Measurements from ENCODE around the gene FANCB. TPM values are rescaled to one million over a fixed set of nuclear protein-coding genes. Genes with fewer than 3 reads are reported as not detected.

The FANCB gene
- total RNA-seq, 1 experiment from 2014 or later: 12.1 TPM

DNA sequence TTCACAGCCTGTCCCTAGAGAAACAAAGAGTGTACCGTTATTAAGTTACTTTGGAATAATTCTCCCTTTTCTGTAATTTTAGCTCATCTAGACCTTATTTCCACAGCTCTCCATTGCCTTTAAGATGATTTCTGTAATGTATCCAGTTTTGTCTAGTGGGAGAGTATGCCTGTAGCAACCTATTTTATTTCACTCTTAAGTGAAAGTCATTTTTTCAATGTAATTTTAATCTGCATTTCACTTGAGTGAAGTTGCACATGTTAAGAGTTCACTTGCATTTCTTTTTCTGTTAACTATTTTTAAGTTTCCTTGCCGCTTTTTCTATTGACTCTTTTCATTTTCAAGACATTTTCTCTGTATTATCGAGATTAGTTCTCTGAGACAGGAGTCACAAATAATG is 46.5 kb downstream of the FANCB start:
- Mint-ChIP-seq H3K4me3 (no peak overlapping the region), H3K9me3 (peaks cover 57 to 72% of the 10 kb centered on the region in 2 experiments), H3K27me3 (ENCODE audit: low read depth) (no peaks in the 10 kb centered on the region), H3K36me3 (ENCODE audit: insufficient read depth in 1 of 3, low read depth in 3 of 3) (peaks cover 9 to 18% (median 12%) of the 10 kb centered on the region in 3 experiments; a peak in 6 of 7 replicates), H3K4me1 (no peaks in the 10 kb centered on the region), H3K27ac (no peak overlapping the region)
- H3K4me1 ChIP-seq (ENCODE audit: insufficient read depth, low read length): no peaks in the 10 kb centered on the region
- H3K79me1 ChIP-seq (ENCODE audit: insufficient read depth, low read depth, low read length, poor library complexity, severe bottlenecking): no peaks in the 10 kb centered on the region
- no peaks in the 10 kb centered on the region for H4K20me1 ChIP-seq (ENCODE audit: control insufficient read depth, insufficient read depth, insufficient read length)
- H3K23ac ChIP-seq (ENCODE audit: insufficient read length, low read depth, low read length): no peak overlapping the region
- no peak overlapping the region for H3K27ac ChIP-seq (ENCODE audit: insufficient read length, low read depth, low read length)
- no peak overlapping the region for H4K91ac ChIP-seq (ENCODE audit: insufficient read length, low read depth, low read length)
- H3K27me3 ChIP-seq (ENCODE audit: insufficient read depth, low read length): no peaks in the 10 kb centered on the region
- DNase-seq: no peak
- no peak overlapping the region for H3K18ac ChIP-seq (ENCODE audit: insufficient read length, low read depth, low read length)
- H2BK20ac ChIP-seq (ENCODE audit: low read depth, low read length, poor library complexity, severe bottlenecking): no peak overlapping the region
- H3K4ac ChIP-seq (ENCODE audit: low read depth, low read length): no peak overlapping the region
- no peak overlapping the region for H3T11ph ChIP-seq (ENCODE audit: low read length)
- no peak overlapping the region for H2AFZ ChIP-seq (ENCODE audit: low read length)
- H3K14ac ChIP-seq (ENCODE audit: insufficient read depth, low read length): no peak overlapping the region
- no peaks in the 10 kb centered on the region for H3K79me2 ChIP-seq (ENCODE audit: insufficient read depth, low read length)
- peaks cover 16% of the 10 kb centered on the region for H3K9me3 ChIP-seq (ENCODE audit: control insufficient read depth, low read depth, low read length)
- no peak overlapping the region for H4K5ac ChIP-seq (ENCODE audit: insufficient read length, low read depth, low read length)
- H2BK15ac ChIP-seq (ENCODE audit: low read depth, low read length): no peak overlapping the region
- H3K23me2 ChIP-seq (ENCODE audit: insufficient read length, low read depth, low read length, poor library complexity, severe bottlenecking): no peaks in the 10 kb centered on the region
- no peak overlapping the region for H3K4me2 ChIP-seq (ENCODE audit: insufficient read depth, insufficient read length, low read length)
- H2AK5ac ChIP-seq (ENCODE audit: insufficient read length, low read length): no peak overlapping the region
- H3K56ac ChIP-seq (ENCODE audit: insufficient read length, low read depth, low read length): no peak overlapping the region
- TF ChIP-seq, protein P1, sequence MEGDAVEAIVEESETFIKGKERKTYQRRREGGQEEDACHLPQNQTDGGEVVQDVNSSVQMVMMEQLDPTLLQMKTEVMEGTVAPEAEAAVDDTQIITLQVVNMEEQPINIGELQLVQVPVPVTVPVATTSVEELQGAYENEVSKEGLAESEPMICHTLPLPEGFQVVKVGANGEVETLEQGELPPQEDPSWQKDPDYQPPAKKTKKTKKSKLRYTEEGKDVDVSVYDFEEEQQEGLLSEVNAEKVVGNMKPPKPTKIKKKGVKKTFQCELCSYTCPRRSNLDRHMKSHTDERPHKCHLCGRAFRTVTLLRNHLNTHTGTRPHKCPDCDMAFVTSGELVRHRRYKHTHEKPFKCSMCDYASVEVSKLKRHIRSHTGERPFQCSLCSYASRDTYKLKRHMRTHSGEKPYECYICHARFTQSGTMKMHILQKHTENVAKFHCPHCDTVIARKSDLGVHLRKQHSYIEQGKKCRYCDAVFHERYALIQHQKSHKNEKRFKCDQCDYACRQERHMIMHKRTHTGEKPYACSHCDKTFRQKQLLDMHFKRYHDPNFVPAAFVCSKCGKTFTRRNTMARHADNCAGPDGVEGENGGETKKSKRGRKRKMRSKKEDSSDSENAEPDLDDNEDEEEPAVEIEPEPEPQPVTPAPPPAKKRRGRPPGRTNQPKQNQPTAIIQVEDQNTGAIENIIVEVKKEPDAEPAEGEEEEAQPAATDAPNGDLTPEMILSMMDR (conservative IDR thresholded peaks at IDR 0.05): no peak
- no peak overlapping the region for H2BK5ac ChIP-seq (ENCODE audit: insufficient read length, low read length)
- no peak overlapping the region for H3K9ac ChIP-seq (ENCODE audit: extremely low read depth, insufficient read length, low read length)
- no peak overlapping the region for H4K8ac ChIP-seq (replicated peaks; ENCODE audit: insufficient read length, low read depth, low read length)
- H2BK120ac ChIP-seq (ENCODE audit: low read depth, low read length, poor library complexity, severe bottlenecking): no peak overlapping the region
- no peak overlapping the region for H2BK12ac ChIP-seq (ENCODE audit: insufficient read length, low read depth, low read length)
- no CpG with 5 or more reads among the region's 3 CpGs for WGBS (ENCODE audit: extremely low coverage, insufficient read length, low lambda C conversion rate)

Measured in H9 (cell line).